OCI-M2 (cell line): ENCODE measurements around the gene BMF.

Experiments used
- DNase-seq: peaks from one replicate; lab custom pipeline; 2025; ENCODE audit not compliant: unreplicated experiment; lab: John Stamatoyannopoulos, UW

BMF gene

DNA sequence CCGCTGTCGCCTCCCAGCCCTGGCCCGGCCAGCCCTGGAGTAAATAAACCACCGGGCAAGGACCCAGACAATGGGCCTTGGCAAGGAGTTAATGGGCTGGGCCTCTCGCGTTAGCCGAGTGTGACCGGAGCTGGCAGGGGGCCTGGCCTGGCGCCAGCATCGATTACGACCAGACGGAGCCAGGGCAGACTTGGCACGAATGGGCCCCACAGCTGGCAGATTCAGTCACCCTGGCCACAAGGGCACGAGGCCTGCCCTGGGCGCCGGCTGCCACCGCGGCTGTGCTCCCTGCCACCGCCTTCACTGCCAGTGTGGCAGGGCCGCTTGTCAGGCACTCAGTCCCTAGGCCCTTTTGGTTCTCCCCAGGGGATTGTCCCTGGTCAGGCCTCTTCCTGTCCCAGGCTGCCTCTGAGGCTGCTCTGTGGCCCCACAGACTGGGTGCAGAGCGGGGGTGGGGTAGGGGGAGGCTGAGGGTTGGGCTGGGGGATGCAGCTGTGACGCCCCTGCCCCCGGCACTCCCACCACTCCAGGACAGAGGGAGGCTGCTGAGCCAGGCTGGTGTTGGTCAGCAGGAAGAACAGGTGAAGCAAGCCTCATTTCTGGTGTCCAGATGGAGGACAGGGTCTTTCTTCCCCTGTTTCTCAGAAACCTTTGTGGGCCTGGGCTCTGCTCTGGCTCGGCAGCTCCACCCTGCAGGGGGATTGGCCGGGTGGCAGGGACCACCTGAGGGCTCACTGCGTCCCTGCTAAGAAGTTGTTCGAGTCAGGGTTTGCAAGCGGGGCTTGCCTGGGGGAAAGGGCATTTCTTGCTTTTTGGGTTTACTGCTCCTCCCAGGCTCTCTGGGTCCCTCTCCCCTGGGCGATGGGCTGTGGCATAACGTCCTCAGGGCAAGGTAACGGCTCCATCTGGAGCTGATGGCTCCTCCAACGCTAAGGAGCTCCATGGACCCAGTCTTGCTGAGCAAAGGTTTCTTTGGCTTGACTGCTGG lies 39.2 kb downstream of the BMF start:
- DNase-seq: no peak

DNA sequence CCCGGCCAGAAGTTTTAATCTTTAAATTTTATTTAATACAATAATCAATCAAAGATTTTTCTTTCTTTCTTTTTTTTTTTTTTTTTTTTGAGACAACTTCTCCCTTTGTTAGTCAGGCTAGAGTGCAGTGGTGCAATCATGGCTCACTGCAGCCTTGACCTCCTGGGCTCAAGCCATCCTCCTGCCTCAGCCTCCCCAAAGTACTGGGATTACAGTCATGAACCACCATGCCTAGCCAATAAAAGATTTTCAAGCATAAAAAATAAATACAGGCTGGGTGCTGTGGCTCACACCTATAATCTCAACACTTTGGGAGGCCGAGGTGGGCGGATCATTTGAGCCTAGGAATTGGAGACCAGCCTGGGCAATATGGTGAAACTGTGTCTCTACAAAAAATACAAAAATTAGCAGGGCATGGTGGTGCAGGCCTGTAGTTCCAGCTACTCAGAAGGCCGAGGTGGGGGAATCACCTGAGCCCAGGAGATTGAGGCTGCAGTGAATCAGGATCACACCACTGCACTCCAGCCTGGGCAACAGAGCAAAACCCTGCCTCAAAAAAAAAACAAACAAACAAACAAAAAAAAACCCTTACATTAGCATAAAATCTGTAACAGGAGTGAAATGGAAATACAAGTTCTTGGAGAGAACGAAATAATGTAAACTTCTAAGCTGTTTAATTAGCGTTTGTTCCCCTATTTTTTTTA lies 40.6 kb downstream of the BMF start:
- DNase-seq: no peak

DNA sequence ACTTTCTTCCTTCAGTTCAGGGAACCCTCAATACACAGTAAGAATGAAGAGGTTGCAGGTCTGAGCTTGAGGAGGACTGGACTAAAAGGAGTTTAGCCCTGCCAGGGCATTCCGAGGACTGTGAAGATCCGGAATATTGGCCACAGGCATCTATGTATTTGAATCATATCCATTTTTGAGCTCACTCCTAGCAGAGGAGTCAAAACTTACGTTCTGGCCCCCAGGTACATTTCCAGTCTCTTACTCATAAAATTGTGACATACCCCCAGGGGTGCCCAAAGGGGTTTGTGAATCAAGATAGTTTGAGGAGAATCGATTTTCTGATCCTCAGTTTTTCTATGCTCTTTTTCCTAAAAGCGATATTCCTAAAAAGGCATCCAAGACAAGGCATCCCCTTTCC lies 42.1 kb downstream of the BMF start:
- no peak for DNase-seq

DNA sequence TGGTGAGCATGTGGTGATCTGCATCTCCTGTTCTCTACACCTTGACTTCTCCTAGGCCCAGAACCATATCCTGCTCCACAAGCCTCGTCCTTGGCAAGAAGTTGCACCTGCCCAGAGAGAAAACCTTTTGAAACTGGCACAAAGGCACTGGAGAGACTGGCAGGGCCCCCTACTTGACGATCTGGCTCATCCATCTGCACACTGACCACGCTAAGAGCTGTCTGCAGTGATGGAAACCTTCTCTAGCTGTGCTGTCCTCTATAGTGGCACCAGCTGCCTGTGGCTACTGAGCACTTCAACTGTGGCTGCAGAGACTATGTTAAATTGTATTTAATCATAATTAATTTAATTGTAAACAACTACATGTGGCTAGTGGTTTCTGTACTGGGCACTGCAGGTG lies 43.5 kb downstream of the BMF start:
- DNase-seq: no peak

DNA sequence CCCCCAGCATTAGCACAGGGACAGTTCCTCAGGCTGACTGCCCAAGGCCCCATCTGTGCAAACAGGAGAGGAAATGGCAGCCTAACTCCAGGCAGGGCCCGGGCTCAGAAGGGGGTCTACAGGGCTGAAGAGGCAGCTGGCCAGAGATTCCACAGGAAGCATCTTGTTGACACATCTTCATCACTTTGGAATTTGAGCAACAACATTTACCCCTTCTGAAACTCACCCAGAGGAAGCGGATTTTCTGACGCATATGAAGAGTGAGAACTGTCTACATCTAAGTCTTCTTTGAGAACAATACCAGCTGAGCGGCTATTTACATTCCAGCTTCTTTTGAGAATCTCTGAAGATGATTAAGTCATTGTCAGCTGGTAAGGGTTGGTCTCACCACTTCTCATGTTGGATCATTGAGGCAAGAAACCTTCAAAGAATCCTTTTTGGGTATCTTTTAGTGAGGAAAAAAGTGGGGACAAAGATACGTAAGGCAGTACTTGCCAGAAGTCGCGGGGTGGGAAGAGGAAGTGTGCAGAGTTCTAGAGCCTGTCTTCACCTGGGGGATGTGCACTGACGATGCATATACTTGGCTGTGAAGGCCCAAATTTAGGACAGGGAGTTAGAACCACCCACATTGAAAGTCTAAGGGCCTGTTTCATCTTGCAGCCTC lies 44.3 kb downstream of the BMF start:
- no peak for DNase-seq

DNA sequence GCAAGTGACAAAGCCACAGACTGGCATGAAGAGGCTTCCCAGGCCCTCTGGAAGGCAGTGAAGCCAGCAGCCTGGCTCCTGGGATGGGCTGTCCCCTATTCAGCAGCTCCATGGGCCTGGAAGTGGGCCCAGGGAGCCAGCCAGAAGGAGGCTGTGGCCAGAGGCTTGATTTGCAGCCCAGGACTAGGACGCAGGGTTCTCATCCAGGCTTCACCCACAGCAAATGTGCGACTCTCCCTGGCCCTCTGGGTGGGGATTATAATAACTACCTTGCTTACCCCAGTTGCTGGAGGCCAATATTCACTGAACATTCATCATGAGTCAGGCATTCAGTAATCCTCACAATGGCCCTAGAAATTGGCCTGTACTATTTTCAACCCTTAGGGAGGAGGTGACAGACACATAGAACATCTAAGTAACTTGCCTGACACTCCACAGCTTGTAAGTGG lies 45.1 kb downstream of the BMF start:
- DNase-seq: no peak

DNA sequence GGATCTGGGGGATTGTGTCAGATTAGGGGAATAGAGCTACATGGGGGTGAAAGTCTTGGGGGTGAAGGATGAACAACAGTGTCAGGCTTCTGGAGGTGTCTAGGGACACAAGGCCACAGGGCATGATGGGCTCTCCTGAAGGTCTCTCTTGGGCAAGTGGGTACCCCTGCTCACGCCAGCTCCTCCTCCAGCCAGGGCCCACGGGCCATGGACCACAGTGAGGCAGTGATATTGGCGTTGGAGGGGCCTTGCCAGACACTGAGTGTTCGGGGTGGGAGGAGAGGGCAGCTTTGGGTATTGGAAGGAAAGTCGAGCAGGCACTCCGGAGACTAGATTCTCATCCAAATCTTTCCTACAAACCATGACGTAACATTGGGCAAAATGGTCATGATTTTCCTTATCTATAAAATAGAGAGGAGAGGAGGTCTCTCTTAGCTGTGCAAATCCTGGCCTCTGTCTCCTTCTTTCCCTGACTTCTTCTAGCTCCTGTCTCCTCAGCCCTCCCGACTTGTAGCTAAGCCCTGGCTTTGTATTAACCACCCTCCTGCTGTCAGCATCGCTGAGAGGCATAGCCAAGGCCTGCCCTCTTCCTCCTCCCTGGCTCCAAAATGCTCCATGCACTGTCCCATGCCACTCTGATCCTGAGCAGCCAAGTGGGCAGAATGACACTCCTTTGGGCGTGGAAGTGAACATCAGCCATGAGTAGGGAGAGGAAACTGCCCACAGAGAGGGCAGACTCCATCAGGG lies 45.7 kb downstream of the BMF start:
- no peak for DNase-seq

DNA sequence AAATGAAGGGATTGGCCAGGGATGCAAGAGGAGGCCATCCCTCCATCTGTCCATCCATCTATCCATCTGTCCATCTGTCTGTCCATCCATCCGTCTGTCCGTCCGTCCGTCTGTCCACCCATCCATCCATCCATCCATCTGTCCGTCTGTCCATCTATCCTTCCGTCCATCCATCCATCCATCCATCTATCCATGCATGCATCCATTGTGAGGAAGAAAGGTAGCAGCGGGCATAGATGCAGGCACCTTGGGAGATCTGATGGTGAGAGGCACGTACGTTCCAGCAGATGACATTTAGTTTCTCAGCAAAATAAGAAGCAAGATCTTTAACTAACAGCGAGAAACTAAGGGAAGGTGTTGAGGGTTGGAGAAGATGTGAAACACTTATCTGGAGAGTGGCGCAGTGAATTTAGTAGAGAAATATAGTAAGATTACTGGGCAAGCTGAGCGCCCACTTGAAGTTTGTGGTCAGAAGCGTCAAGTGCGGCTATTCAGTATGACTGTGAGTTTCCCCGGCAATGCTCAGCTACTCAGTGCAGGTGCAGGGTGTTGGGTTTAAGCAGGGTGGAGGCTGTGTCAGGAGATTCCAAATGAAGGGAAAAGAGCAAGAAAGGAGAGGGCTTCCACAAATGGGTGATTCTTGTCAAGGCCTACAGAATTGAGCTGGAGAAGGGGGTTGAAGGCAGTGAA lies 47.3 kb downstream of the BMF start:
- DNase-seq: no peak

DNA sequence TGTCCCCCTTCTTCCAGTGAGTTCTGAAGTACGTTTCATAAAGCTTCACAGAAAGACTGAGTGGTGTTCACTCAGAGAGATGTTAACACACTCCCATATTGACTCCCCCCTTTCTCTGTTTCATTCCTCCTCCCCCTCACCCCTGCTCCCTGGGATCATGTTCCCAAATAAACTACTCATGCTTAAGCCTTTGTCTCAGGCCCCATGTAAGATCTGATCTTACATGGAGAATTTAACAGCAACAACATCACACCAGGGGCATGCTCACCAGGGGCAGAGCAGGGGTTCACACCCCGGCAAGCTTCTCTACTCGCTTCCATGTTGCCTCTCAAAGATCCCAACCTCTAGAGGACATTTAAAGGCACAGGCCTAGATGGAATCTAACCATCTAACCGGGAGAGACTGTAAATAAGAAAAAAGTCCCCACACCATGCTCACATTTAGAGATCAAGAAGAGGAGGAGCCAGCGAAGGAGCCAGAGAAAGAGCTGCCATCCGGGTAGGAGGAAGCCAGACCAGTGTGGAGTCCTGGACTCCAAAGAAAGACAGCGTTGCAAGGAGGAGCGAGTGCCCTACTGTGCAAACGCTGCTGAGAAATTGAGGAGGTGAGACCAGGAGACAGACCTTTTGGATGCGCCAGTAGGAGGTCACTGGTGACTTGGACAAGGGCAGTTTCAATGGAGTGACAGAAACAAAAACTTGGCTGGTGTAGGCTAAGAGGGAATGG lies 48.3 kb downstream of the BMF start:
- DNase-seq: no peak

DNA sequence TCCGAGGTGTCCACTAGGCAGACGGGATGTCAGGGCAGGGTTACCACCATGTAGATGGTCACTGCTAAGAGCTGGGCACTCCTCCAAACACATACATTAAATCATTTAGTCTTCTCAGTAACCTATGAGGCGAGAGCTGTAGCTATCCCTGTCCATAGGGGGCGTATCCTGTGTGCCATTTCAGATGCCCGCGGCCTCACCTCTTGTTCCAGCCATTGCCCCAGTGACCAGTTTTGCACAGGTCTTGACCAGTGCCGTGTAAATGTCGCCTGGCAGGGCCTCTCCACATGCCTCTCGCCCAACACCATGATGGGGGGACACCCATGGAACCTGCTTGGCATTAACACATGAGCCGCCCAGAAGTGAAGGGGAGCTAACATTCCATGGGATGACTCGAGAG lies 48.9 kb downstream of the BMF start:
- no peak for DNase-seq

DNA sequence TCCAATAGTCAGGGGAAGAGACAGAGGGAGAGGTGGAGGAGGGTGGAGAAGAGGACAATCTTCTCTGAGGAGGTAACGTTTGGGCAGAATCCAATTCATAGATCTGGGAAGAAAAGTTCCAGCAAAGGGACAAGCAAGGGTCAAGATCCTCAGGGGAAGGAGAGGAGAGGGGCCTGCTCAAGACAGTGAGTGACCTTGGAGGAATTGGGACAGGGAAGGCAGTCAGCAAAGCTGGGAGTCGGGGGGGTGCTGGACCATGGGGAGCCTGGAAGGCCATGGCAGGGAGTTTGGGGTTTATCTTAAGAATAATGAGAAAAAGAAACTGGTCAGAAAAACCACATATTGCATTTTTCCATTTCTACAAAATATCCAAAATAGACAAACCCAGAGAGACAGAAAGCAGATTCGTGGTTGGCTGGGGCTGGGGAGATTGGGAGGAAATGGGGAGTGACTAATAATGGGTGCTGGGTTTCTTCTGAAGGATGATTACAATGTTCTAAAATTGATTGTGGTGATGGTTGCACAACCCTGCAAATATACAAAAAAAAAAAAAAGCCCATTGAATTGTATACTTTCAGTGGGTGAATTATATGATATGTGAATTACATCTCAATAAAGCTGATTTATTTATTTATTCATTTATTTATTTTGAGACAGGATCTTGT lies 50.1 kb downstream of the BMF start:
- no peak for DNase-seq

DNA sequence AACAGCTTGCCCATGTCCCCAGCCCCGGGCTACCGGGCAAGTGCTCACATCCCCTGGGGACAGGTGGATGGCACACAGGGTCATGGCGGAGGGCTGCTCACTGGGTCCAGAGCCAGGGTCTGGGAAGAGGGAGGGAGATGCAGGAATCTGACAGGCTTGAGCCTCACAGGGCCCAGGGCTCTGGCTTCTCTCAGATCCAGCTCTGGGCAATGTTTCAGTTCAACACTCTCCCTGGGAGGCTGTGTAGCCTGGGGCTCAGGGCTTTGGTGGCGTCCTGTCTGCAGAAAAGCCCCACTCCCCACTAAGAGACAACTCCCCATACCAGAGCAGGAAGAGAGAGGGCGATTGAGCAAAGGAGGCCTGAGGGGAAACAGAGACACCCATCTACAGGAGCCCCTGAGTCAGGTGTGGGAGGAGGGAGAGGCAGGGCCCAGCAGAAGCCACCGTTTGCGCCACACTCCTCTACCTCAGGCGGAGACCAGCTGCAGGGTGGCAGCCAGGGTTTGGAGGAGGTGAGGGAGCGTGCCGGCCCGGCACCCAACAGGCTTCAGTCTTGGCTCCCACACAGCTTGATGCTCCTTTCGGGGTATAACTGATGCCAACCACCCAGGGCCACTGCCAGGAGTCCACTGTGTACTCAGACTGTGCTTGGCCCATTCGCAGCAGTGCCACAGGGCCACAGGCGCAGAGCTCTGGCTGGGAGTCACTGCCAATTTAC lies 52.9 kb downstream of the BMF start:
- DNase-seq: no peak

DNA sequence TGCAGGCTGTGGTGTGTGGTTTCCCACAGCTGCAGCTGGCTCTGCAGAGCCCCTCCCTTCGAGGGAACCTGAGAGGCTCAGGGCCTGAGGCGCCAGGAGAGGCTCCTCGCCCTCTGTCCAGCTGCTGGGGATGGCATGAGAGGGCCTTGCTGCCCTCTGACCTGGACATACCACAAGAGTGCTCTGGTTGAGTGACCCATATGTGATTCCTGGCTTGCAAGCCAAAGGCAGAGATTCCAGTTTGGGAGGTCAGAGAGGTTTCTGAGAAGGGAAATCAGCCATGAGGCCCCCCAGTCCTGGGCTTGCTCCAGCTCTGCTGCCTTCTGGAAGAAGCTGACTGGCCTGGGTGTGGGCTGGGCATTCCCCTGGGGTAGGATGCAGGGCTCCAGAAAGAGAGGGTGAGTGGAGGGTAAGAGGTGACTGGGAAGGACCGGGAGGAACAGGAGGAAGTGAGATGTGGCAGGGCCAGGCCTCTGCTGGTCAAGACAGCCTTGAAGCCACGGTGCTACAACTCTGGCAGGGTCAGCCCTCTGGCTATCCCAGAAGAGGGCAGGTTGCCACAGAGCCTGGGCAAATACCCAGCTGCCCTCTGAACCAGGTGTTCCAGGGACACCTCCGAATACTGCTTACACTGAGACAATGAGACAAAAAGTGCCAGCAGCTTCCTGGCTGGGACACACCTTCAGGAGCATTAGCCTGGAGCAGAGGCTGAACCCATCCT lies 53.7 kb downstream of the BMF start:
- DNase-seq: no peak

DNA sequence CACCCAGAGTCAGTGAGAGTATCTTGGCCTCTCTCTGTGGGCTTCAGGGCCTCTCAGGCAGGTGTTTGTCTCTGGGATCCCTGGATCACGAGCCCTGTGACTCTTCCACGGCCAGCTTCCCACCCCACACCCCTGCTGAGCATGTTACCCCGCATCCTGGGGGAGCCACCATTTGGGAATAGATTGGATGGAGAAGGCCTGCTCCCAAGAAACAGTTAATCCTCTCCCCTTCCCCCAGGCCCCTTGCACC lies 54.1 kb downstream of the BMF start:
- no peak for DNase-seq

DNA sequence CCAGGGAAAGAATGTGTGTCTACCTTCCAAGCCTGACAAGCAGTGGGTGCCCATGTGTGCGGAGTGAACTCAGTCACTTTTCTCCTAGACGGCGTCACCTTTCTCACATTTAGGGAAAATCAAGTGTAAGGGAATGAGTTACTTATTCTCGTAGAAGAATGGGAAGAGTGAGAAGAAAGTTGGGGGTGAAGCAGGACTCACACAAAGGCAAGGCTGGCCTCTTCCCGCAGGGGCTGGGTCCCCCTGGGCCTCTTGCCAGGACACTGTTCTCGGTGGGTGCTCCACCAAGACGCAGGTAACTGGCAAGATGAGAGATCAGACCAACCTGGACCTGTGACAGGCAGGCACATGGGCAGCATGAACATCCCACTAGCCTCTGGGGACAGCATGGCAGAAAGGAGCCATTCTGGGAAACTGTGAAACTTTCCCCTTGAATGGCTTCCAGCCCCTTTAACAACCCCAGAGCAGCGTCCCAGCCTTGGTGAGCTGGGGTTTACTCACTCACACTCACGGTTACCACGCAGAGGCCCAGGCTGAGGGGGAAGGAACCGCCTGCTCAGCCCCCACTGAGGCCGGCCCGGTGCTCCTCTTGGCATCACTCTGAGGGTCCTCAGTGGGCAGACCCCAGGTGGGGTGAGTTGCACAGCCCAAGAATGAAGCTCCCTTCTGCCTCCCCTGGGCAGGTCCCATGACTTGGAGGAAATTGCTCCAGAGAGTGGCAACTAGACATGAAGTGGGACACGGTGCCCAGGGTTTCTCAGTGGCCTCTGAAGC lies 54.7 kb downstream of the BMF start:
- no peak for DNase-seq

DNA sequence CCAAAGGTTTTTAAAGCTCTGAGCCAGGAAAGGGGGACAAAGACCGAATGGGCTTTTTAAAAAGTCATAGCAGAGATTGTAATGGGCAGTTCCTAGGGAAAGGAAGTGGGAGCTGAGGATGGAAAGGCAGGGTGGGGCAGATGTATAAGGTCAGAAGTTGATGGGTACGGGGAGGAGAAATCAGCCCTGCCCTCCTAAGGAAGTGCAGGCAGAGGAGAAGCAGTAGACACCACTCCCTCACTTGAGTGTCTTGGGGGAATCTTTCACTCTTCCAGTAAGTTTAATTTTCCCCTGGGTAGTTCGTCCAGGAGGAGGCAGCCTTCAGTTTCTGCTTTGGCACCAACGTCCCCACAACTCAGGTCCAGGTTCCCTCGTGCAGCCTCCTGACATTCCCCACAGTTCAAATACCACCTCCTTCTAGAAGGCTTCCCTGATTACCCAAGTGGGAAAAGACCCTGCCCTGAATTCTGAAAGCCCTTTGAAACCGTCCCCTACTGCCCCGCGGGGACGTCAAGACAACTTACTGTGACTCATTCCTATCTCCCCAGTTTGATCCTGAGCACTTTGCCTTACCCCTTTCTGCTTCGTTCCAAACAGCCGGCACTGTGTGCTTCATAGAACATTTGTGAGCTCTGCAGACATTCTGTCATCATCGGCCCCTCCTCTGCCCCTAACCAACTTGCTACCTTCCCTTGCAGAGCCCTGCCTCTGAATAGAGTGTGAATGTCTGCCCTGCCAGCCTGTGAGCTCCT lies 55.4 kb downstream of the BMF start:
- DNase-seq: no peak

DNA sequence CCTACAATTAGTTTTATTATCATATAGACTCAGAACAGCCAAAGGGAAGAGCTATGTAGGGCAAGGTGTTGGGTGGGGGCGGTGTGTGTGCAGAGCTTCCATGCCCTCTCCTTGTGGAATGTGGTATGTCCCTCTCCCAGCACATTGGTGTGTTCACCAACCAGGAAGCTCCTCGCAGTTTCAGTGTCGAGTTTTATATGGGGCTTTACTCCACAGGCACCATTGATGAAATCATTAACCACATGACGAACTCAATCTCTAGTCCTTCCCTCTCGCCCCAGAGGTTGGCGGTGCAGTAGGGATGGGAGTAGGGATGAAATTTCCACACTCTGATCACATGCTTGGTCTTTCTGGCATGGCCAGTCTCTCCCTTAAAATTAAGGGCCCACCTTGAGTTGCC lies 56.1 kb downstream of the BMF start:
- no peak for DNase-seq
